ENCODE results near the gene CFAP65. TPM values are rescaled to one million over a fixed set of nuclear protein-coding genes. Genes with fewer than 3 reads are reported as not detected.
A peak's percentile ranks its signal among the peaks of the same experiment; 100 is the strongest.

Gene CFAP65
- total RNA-seq, 1 donor from 2014 or later = not detected

GRCh38 chr2:219087361-219087760 is 46.0 kb upstream of the CFAP65 start:
- TF ChIP-seq CTCF (IDR thresholded peaks at IDR 0.05; ENCODE audit: borderline replicate concordance) = no peak
- Histone ChIP-seq H3K36me3 (no peaks in the 10 kb centered on the region), H3K27me3 (ENCODE audit: low read depth) (no peaks in the 10 kb centered on the region), H3K27ac (replicated peaks) (no peak overlapping the region), H3K9me3 (replicated peaks) (no peaks in the 10 kb centered on the region), H3K4me3 (no peak overlapping the region), H3K4me1 (peaks cover 9% of the 10 kb centered on the region)
- intact Hi-C loops (cut with micrococcal nuclease) = no loop called here
- DNase-seq = no peak

- Histone ChIP-seq H3K9me3 (replicated peaks) (no peaks in the 10 kb centered on the region), H3K27ac (replicated peaks) (no peak overlapping the region), H3K4me1 (peaks cover 19% of the 10 kb centered on the region), H3K27me3 (ENCODE audit: low read depth) (no peaks in the 10 kb centered on the region), H3K36me3 (no peaks in the 10 kb centered on the region), H3K4me3 (no peak overlapping the region)
- no peak for TF ChIP-seq CTCF (IDR thresholded peaks at IDR 0.05; ENCODE audit: borderline replicate concordance)
- no peak for DNase-seq
- intact Hi-C loops (cut with micrococcal nuclease) = no loop called here
These were observed 44.9 kb upstream of the CFAP65 start for GRCh38 chr2:219086196-219086595.

- H3K27me3 ChIP-seq (ENCODE audit: low read depth) = no peaks in the 10 kb centered on the region
- H3K4me1 ChIP-seq = peaks cover 19% of the 10 kb centered on the region
- H3K27ac ChIP-seq (replicated peaks) = no peak overlapping the region
- no peaks in the 10 kb centered on the region for H3K9me3 ChIP-seq (replicated peaks)
- H3K36me3 ChIP-seq = no peaks in the 10 kb centered on the region
- no peak for TF ChIP-seq CTCF (IDR thresholded peaks at IDR 0.05; ENCODE audit: borderline replicate concordance)
- DNase-seq = no peak
- no peak overlapping the region for H3K4me3 ChIP-seq
- intact Hi-C loops (cut with micrococcal nuclease) = no loop called here
These were observed 43.5 kb upstream of the CFAP65 start for GRCh38 chr2:219084791-219085190.

GRCh38 chr2:219082332-219082958 is 41.1 kb upstream of the CFAP65 start:
- no peak for TF ChIP-seq CTCF (IDR thresholded peaks at IDR 0.05; ENCODE audit: borderline replicate concordance)
- Histone ChIP-seq H3K4me3 (no peak overlapping the region), H3K4me1 (peaks cover 19% of the 10 kb centered on the region), H3K9me3 (replicated peaks) (no peaks in the 10 kb centered on the region), H3K27ac (replicated peaks) (peak overlapping the region; percentile 47), H3K36me3 (peaks cover 6% of the 10 kb centered on the region), H3K27me3 (ENCODE audit: low read depth) (no peaks in the 10 kb centered on the region)
- intact Hi-C loops (cut with micrococcal nuclease) = no loop called here
- peak; percentile 41 for DNase-seq

GRCh38 chr2:219081701-219082331 is 40.5 kb upstream of the CFAP65 start:
- Histone ChIP-seq H3K4me3 (no peak overlapping the region), H3K27me3 (ENCODE audit: low read depth) (no peaks in the 10 kb centered on the region), H3K36me3 (peaks cover 12% of the 10 kb centered on the region), H3K9me3 (replicated peaks) (no peaks in the 10 kb centered on the region), H3K27ac (replicated peaks) (peak overlapping the region; percentile 47), H3K4me1 (peaks cover 19% of the 10 kb centered on the region)
- no peak for DNase-seq
- no peak for TF ChIP-seq CTCF (IDR thresholded peaks at IDR 0.05; ENCODE audit: borderline replicate concordance)
- intact Hi-C loops (cut with micrococcal nuclease) = no loop called here
